Stimulated activated CD4-positive, alpha-beta T cell treated with anti-CD3 and anti-CD28 coated beads, Interleukin-2, amount 100 ng/mL, for 48 hours (primary cell): ENCODE measurements around the gene NLN.

Experiments
- DNase-seq, 2 donors: peaks; one replicate each; pipeline ENCODE4 v3.0.0-alpha.2; 2020

NLN gene

GRCh38 chr5:65811004-65811403 is 89.0 kb downstream of the NLN start:
- DNase-seq, result no peak

GRCh38 chr5:65811885-65812284 is 89.9 kb downstream of the NLN start:
- DNase-seq, result no peak

- DNase-seq, result no peak
Measured at GRCh38 chr5:65812648-65813047, 90.6 kb downstream of the NLN start.

GRCh38 chr5:65813174-65813573 is 91.2 kb downstream of the NLN start:
- no peak for DNase-seq

GRCh38 chr5:65815161-65815560 is 93.2 kb downstream of the NLN start:
- no peak for DNase-seq

GRCh38 chr5:65816729-65817128 is 94.7 kb downstream of the NLN start:
- DNase-seq, result no peak

- DNase-seq, result no peak
Measured at GRCh38 chr5:65817931-65818330, 95.9 kb downstream of the NLN start.

GRCh38 chr5:65818592-65818991 is 96.6 kb downstream of the NLN start:
- no peak for DNase-seq

GRCh38 chr5:65819215-65819904 is 97.4 kb downstream of the NLN start:
- DNase-seq, result no peak

- DNase-seq, result no peak
Measured at GRCh38 chr5:65819905-65820240, 97.9 kb downstream of the NLN start.

- no peak for DNase-seq
Measured at GRCh38 chr5:65820373-65820772, 98.4 kb downstream of the NLN start.

- DNase-seq, result no peak
Measured at GRCh38 chr5:65821966-65822365, 100.0 kb downstream of the NLN start.

GRCh38 chr5:65822710-65823109 is 100.7 kb downstream of the NLN start:
- no peak for DNase-seq

GRCh38 chr5:65823204-65823603 is 101.2 kb downstream of the NLN start:
- DNase-seq, result no peak

GRCh38 chr5:65823845-65824445 is 101.9 kb downstream of the NLN start:
- DNase-seq, result no peak

GRCh38 chr5:65825408-65826328 is 103.7 kb downstream of the NLN start:
- no peak for DNase-seq

- no peak for DNase-seq
Measured at GRCh38 chr5:65828022-65828896, 106.3 kb downstream of the NLN start.

- no peak for DNase-seq
Measured at GRCh38 chr5:65830856-65831255, 108.9 kb downstream of the NLN start.

- DNase-seq, result no peak
Measured at GRCh38 chr5:65831276-65831675, 109.3 kb downstream of the NLN start.

- DNase-seq, result no peak
Measured at GRCh38 chr5:65832152-65832551, 110.1 kb downstream of the NLN start.

- no peak for DNase-seq
Measured at GRCh38 chr5:65832603-65833228, 110.7 kb downstream of the NLN start.

GRCh38 chr5:65833780-65834179 is 111.8 kb downstream of the NLN start:
- no peak for DNase-seq
